ENCODE measurements around the gene TAF4.

Gene TAF4

GRCh38 chr20:61976263-61976643 is 89.4 kb downstream of the TAF4 start:
- CTCF ChIA-PET = no interaction called here
- no peaks in the 10 kb centered on the region for H3K4me1 ChIP-seq (ENCODE audit: control insufficient read depth, insufficient read depth, low read length)

GRCh38 chr20:61975407-61976129 is 90.1 kb downstream of the TAF4 start:
- CTCF ChIA-PET = no interaction called here
- Histone ChIP-seq H3K9me3 (ENCODE audit: control insufficient read depth, insufficient read depth, low read depth, low read length) (no peaks in the 10 kb centered on the region), H3K27ac (ENCODE audit: extremely low read depth, low read depth, low read length) (no peak overlapping the region), H3K4me3 (ENCODE audit: low read depth, low read length) (no peak overlapping the region), H3K4me1 (ENCODE audit: control insufficient read depth, insufficient read depth, low read length) (no peaks in the 10 kb centered on the region), H3K36me3 (ENCODE audit: control insufficient read depth in 2 of 2, insufficient read depth in 1 of 2, low read length in 2 of 2) (peaks cover 0 to 47% of the 10 kb centered on the region in 2 experiments; a peak in 1 of 3 replicates)
- POLR2A ChIA-PET = no interaction called here
- TF ChIP-seq, protein P1, sequence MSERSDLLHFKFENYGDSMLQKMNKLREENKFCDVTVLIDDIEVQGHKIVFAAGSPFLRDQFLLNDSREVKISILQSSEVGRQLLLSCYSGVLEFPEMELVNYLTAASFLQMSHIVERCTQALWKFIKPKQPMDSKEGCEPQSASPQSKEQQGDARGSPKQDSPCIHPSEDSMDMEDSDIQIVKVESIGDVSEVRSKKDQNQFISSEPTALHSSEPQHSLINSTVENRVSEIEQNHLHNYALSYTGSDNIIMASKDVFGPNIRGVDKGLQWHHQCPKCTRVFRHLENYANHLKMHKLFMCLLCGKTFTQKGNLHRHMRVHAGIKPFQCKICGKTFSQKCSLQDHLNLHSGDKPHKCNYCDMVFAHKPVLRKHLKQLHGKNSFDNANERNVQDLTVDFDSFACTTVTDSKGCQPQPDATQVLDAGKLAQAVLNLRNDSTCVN (tag by site-specific recombination; optimal IDR thresholded peaks at IDR 0.05) = no peak
- TF ChIP-seq GLI2 (tag by site-specific recombination; IDR thresholded peaks at IDR 0.05; ENCODE audit: borderline replicate concordance, low read depth) (no peak), ZNF626 (tag by site-specific recombination; IDR thresholded peaks at IDR 0.05) (no peak), ZNF112 (tag by site-specific recombination; IDR thresholded peaks at IDR 0.05) (no peak)

More at GRCh38 chr20:61976263-61976643, 89.4 kb downstream of the TAF4 start:
- no peaks in the 10 kb centered on the region for H3K9me3 ChIP-seq (ENCODE audit: control insufficient read depth, insufficient read depth, low read depth, low read length)
- TF ChIP-seq ZNF394 (tag by site-specific recombination; IDR thresholded peaks at IDR 0.05; ENCODE audit: borderline replicate concordance) (no peak), ZNF155 (tag by site-specific recombination; IDR thresholded peaks at IDR 0.05) (no peak), ZFP3 (tag by site-specific recombination; IDR thresholded peaks at IDR 0.05; ENCODE audit: low read depth) (no peak), ZNF610 (tag by site-specific recombination; IDR thresholded peaks at IDR 0.05; ENCODE audit: borderline replicate concordance) (no peak), ZNF37A (tag by site-specific recombination; IDR thresholded peaks at IDR 0.05) (no peak), ZNF133 (tag by site-specific recombination; IDR thresholded peaks at IDR 0.05) (no peak), PRDM2 (tag by site-specific recombination; IDR thresholded peaks at IDR 0.05; ENCODE audit: borderline replicate concordance) (no peak), ZIC2 (tag by site-specific recombination; IDR thresholded peaks at IDR 0.05) (no peak), ZNF223 (tag by site-specific recombination; IDR thresholded peaks at IDR 0.05) (no peak)
- TF ChIP-seq, protein P2, sequence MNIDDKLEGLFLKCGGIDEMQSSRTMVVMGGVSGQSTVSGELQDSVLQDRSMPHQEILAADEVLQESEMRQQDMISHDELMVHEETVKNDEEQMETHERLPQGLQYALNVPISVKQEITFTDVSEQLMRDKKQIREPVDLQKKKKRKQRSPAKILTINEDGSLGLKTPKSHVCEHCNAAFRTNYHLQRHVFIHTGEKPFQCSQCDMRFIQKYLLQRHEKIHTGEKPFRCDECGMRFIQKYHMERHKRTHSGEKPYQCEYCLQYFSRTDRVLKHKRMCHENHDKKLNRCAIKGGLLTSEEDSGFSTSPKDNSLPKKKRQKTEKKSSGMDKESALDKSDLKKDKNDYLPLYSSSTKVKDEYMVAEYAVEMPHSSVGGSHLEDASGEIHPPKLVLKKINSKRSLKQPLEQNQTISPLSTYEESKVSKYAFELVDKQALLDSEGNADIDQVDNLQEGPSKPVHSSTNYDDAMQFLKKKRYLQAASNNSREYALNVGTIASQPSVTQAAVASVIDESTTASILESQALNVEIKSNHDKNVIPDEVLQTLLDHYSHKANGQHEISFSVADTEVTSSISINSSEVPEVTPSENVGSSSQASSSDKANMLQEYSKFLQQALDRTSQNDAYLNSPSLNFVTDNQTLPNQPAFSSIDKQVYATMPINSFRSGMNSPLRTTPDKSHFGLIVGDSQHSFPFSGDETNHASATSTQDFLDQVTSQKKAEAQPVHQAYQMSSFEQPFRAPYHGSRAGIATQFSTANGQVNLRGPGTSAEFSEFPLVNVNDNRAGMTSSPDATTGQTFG (tag by site-specific recombination; IDR thresholded peaks at IDR 0.05; ENCODE audit: borderline replicate concordance) = no peak
- H3K36me3 ChIP-seq (ENCODE audit: control insufficient read depth in 2 of 2, insufficient read depth in 1 of 2, low read length in 2 of 2) = peaks cover 0 to 50% of the 10 kb centered on the region in 2 experiments; a peak in 1 of 3 replicates
- H3K4me3 ChIP-seq (ENCODE audit: low read depth, low read length) = no peak overlapping the region
- POLR2A ChIA-PET = no interaction called here
- H3K27ac ChIP-seq (ENCODE audit: extremely low read depth, low read depth, low read length) = no peak overlapping the region

All from HEK293 (cell line).